T-helper 2 cell treated with Interferon-gamma antibody and Interleukin-4, amounts not matched to agents 5 μg/mL and 100 μg/mL, for 36 hours (primary cell): ENCODE data around the gene PGP.

Experiments
- DNase-seq: peaks from one replicate; pipeline ENCODE4 v3.0.0; 2021; ENCODE audit warnings: low spot score
- H3K27ac Mint-ChIP-seq: one replicate; pipeline ENCODE4 v1.8.0; 2021; ENCODE audit warnings: mild to moderate bottlenecking, mixed read lengths
- H3K27me3 Mint-ChIP-seq: one replicate; pipeline ENCODE4 v1.8.0; 2021; ENCODE audit warnings: low read depth, mixed read lengths
- H3K36me3 Mint-ChIP-seq: one replicate; pipeline ENCODE4 v1.8.0; 2021; ENCODE audit warnings: low read depth, mixed read lengths
- H3K4me1 Mint-ChIP-seq: one replicate; pipeline ENCODE4 v1.8.0; 2021; ENCODE audit warnings: low read depth, mixed read lengths
- H3K4me3 Mint-ChIP-seq: one replicate; pipeline ENCODE4 v1.8.0; 2022; ENCODE audit warnings: mild to moderate bottlenecking, moderate library complexity, mixed read lengths
- H3K9me3 Mint-ChIP-seq: one replicate; pipeline ENCODE4 v1.8.0; 2021; ENCODE audit warnings: mixed read lengths

The PGP gene

DNA sequence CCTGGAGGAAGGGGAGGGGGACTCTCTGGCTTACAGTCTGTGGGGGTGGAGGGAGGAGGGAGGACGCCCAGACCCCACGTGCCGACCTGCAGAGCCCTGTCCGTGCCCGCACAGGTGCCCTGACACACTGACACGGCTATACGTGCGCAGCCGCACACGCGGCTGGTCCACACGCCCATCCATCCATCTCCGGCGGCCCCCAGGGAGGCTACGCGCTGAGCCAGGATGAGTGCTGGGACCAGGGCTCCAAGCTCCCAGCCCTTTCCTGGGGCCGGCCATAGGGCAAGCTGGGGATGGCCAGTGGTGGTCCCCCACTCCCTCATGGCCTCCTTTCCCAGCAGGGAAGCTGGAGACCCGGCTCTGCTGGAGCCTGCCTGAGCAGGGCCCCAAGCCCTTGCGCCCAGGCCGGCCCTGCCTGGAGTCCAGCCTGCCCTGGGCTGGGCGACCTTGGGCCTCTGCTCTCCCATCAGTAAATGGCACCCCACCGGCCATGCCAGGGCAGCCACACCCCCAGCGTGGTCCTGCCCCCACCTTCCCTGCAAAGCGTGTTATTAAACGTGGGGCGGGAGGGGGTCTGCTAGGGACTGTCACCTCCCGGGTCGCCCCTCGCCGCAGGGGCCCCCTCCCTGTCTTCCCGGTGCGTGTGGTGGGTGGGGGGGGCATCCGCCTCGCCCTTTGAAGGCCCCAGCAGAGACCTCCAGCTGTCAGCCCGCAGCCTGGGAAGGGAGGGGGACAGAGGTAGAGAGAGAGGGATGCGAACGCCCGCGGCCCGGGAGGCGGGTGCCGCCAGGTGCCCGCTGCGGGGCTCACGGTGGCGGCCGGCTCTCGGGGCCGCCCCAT is 19.1 kb downstream of the PGP start:
- Mint-ChIP-seq H3K4me1 (no peaks in the 10 kb centered on the region), H3K9me3 (no peaks in the 10 kb centered on the region), H3K27me3 (peaks cover 41% of the 10 kb centered on the region), H3K4me3 (no peak overlapping the region), H3K36me3 (no peaks in the 10 kb centered on the region), H3K27ac (no peak overlapping the region)
- no peak for DNase-seq

DNA sequence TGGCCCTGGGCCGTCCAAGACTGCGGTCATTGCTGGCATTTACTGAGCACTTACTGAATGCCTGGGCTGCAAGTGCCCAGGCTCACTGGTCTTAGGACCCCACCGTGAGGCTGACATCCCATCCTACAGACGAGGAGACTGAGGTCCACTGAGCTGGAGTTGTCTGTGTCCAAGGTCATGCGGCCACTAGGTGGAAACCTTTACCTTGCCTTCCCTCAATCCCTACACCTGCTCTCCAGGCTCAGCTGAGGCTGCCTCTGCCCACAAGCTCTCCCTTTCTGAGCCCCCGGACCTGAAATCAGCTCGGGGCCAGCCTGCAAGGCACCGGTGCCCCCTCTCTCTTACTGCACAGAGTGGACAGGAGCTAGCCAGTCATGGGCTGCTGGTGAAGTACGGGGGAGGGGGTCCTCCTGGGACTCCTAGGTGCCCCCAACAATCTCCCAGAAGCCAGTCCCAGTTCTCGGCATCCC is 19.8 kb downstream of the PGP start:
- no peaks in the 10 kb centered on the region for H3K36me3 Mint-ChIP-seq
- no peak overlapping the region for H3K27ac Mint-ChIP-seq
- no peaks in the 10 kb centered on the region for H3K4me1 Mint-ChIP-seq
- H3K4me3 Mint-ChIP-seq: no peak overlapping the region
- peaks cover 37% of the 10 kb centered on the region for H3K27me3 Mint-ChIP-seq
- no peaks in the 10 kb centered on the region for H3K9me3 Mint-ChIP-seq
- peak; percentile 28 for DNase-seq

DNA sequence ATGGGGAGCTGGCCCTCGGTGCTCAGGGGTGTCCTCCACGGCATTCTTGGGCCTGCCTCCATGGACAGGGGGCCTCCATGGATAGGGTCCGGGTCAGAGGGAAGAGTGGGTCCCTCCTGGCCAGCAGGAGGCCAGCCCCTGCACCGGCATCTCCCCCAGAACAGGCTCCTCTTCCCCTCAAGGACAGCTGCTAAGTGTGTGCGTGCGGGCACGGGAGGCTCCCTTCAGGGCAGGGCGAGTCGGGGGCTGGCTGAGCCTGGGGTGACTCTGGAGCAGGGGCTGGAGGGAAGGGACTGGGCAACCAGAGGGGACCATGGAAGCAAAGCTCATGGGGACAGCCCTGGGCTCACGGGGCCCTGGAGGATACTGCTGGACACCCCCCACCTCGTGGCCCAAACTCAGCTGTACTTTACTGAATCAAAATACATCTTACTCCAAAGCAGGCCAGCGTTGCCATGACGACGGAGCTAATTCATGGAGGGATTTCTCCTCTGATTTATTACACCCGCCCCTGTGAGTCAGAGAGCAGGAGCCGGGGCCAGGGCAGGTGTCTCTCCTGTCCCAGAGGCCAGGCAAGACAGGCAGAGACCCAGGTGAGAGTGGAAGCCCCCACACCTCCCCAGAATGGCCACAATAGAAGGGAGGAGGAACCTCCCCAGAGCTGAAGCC is 20.3 kb downstream of the PGP start:
- Mint-ChIP-seq H3K4me3 (no peak overlapping the region), H3K4me1 (no peaks in the 10 kb centered on the region), H3K27me3 (peaks cover 36% of the 10 kb centered on the region), H3K36me3 (no peaks in the 10 kb centered on the region), H3K9me3 (no peaks in the 10 kb centered on the region), H3K27ac (no peak overlapping the region)
- DNase-seq: no peak

DNA sequence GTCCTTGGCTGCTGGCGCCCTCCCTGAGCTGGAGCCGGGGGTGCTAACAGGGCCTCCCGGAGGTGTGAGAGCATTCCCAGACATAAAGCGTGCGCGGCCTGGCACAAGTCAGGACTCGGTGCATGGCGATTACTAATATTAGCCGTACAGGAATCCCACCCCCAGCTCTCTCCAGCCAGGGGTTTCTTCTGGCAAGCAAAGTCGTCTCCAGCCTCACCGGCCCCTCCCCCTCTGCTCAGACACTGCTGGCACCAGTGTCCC is 23.3 kb downstream of the PGP start:
- Mint-ChIP-seq H3K9me3 (no peaks in the 10 kb centered on the region), H3K4me1 (no peaks in the 10 kb centered on the region), H3K36me3 (no peaks in the 10 kb centered on the region), H3K4me3 (no peak overlapping the region), H3K27me3 (peaks cover 14% of the 10 kb centered on the region), H3K27ac (no peak overlapping the region)
- DNase-seq: no peak

DNA sequence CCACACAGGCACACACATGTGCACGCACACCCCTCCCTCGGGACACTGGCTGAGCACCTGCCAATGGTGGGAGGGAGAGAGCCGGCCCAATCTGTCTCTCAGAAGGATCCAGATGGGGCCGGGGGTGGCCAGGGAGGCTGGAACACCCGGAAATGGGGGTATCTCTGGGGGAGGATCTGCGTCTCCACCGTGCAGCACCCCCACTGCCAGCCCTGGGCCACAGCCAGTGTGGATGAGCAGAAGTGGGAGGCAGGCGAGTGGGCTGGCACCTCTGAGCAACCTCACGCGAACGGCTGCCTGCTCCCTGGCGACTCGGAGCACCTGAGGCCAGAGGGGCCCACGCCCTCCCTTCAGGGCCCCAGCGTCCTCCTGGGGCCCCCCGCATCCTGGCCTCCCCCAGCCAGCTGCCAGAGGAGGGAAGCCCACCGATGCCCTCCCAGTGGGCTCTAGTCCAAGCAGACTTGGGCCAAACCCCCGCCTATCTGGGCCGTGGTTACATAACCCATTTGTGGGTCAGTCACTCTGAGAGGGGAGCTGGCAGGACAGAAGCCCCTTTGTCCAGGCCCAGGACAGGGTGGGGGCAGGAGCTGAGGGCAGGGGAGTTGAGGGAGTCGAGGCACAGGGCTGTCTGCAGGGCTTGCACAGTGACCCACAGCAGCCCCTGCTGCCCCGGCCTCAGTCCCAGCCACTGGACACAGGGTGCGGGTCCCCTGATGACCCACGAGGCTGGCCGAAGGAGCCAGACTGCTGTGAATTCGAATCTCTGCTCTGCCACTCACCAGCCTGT is 23.8 kb downstream of the PGP start:
- no peak for DNase-seq
- Mint-ChIP-seq H3K36me3 (no peaks in the 10 kb centered on the region), H3K27me3 (peaks cover 14% of the 10 kb centered on the region), H3K9me3 (no peaks in the 10 kb centered on the region), H3K4me1 (no peaks in the 10 kb centered on the region), H3K4me3 (no peak overlapping the region), H3K27ac (no peak overlapping the region)

DNA sequence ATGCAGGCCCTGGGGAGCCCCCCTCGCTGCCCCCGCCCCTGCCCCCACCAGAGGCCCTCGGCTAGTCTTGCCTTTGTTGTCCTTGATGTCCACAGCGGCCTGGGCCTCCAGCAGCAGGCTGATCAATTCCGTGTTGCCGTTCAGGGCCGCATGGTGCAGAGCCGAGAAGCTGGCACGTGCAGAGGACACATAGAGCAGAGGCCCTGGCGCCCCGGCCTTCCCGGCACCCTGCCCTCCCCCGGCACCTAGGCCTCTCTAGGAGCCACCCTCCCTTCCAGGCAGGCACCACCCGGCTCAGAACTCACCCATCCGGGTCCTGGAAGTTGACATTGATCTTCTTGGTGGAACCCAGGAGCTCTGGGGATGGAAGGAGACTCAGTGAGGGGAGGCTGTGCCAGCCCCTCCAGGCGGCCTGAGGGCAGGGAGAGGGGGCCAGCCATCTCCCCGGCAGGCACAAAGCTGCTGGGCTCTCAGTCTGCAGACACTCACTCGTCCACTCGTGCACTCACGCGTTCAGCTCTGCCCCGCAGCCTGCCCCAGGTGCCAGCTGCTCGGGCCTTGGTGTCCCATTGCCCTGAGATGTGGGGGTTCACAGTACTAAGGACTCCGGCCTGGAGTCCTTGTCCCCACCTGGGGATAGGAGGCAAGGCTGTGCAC is 24.5 kb downstream of the PGP start:
- H3K4me3 Mint-ChIP-seq: no peak overlapping the region
- no peak overlapping the region for H3K27ac Mint-ChIP-seq
- no peaks in the 10 kb centered on the region for H3K9me3 Mint-ChIP-seq
- H3K27me3 Mint-ChIP-seq: peaks cover 10% of the 10 kb centered on the region
- H3K36me3 Mint-ChIP-seq: no peaks in the 10 kb centered on the region
- no peak for DNase-seq
- H3K4me1 Mint-ChIP-seq: no peaks in the 10 kb centered on the region

DNA sequence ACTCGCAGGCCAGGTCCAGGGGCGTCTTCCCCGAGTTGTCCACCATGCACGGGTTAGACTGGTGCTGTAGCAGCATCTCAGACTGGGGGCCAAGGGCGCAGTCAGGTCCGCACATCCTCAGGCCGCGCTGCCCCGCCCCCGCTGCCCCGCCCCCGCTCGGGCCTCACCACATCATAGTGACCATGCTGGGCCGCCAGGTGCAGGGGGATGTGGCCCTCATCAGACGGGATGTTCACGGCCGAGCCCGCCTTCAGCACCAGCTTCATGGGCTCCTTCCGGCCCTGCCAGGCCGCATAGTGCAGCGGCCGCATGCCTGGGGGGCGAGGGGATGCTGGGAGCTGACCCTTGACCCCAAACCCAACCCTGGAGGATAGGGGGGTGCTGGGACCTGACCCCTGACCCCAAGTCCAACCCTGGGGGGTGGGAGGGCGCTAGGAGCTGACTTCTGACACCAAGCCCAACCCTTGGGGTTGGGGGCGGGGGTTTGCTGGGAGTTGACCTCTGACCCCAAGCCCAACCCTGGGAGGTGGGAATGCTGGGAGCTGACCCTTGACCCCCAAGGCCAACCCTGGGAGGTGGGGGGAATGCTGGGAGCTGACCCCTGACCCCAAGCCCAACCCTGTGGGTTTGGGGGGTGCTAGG is 25.3 kb downstream of the PGP start:
- H3K4me3 Mint-ChIP-seq: no peak overlapping the region
- H3K9me3 Mint-ChIP-seq: no peaks in the 10 kb centered on the region
- no peak for DNase-seq
- peaks cover 4% of the 10 kb centered on the region for H3K27me3 Mint-ChIP-seq
- no peaks in the 10 kb centered on the region for H3K4me1 Mint-ChIP-seq
- no peaks in the 10 kb centered on the region for H3K36me3 Mint-ChIP-seq
- no peak overlapping the region for H3K27ac Mint-ChIP-seq

DNA sequence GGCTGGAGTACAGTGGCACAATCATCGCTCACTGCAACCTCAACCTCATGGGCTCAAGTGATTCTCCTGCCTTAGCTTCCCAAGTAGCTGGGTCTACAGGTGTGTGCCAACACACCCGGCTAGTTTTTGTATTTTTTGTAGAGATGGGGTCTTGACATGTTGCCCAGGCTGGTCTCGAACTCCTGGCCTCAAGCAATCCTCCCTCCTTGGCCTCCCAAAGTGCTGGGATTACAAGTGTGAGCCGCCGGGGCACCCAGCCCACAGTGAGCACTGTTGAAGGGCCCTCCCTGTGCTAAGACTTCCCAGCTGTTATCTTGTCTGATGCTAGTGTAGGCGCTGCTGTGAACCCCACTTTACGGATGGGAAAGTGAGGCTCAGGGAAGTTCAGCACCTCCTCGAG is 26.2 kb downstream of the PGP start:
- Mint-ChIP-seq H3K9me3 (no peaks in the 10 kb centered on the region), H3K27ac (no peak overlapping the region), H3K36me3 (no peaks in the 10 kb centered on the region), H3K4me3 (no peak overlapping the region), H3K4me1 (no peaks in the 10 kb centered on the region), H3K27me3 (no peaks in the 10 kb centered on the region)
- no peak for DNase-seq

DNA sequence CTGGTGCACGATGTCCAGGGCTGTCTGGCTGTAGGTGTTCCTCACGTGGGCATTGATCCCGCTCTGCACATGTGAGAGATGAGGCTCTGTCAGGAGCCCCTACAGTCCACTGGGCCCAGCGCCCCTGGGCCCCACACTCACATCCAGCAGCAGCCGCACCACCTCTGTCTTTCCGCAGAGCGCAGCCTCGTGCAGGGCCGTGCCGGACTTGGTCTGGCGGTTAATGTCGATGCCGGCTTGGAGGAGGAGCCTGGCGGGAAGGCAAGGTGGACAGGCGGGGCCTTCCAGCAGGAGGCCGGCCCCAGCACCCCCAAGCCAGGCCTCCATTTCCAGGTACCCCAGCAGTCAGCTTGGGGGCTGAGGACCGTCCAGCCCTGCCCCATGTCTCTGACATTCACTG is 27.4 kb downstream of the PGP start:
- no peak for DNase-seq

DNA sequence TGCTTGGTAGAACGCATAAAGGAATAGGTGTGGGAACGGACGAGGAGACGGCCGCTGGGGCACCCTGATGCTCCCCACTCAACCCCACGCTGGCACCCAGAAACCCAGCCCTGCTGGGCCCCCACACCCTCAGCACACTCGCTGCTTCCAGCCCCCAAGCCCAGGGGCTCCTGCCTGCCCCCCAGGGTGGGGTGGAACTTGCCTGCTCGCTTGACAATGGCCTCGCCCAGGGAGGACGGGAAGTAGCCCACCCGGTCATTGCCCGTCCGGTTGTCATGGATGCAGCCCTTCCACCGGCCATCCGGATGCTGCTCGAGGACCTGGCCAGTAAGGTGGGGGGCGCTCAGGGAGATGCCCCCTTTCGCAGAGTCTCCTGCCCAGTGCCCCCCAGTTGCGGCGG is 28.1 kb downstream of the PGP start:
- no peak for DNase-seq
- H3K9me3 Mint-ChIP-seq: no peaks in the 10 kb centered on the region

More for the DNA sequence above, 27.4 kb downstream of the PGP start:
- Mint-ChIP-seq H3K4me3 (no peak overlapping the region), H3K9me3 (no peaks in the 10 kb centered on the region), H3K27ac (no peak overlapping the region), H3K36me3 (no peaks in the 10 kb centered on the region), H3K27me3 (no peaks in the 10 kb centered on the region), H3K4me1 (no peaks in the 10 kb centered on the region)

DNA sequence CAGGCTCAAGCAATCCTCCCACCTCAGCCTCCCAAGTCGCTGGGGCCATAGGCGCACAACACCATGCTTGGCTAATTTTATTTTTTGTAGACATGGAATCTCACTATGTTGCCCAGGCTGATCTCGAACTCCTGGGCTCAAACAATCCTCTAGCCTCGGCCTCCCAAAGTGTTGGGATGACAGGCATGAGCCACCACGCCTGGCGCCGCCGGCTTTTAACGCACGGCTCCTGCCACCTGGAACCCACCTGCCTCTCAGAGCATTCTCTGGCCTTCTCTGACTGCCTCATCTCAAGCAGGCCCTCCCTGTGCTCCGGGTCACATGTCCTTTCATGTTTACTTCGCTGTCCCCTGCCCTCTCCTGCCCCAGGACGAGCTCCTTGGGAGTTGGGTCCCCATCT is 28.6 kb downstream of the PGP start:
- no peak overlapping the region for H3K4me3 Mint-ChIP-seq
- DNase-seq: no peak
- no peaks in the 10 kb centered on the region for H3K4me1 Mint-ChIP-seq
- H3K27me3 Mint-ChIP-seq: no peaks in the 10 kb centered on the region
- H3K36me3 Mint-ChIP-seq: no peaks in the 10 kb centered on the region
- no peak overlapping the region for H3K27ac Mint-ChIP-seq
- H3K9me3 Mint-ChIP-seq: no peaks in the 10 kb centered on the region

More for the DNA sequence above, 28.1 kb downstream of the PGP start:
- Mint-ChIP-seq H3K27ac (no peak overlapping the region), H3K27me3 (no peaks in the 10 kb centered on the region), H3K4me1 (no peaks in the 10 kb centered on the region), H3K4me3 (no peak overlapping the region), H3K36me3 (no peaks in the 10 kb centered on the region)

DNA sequence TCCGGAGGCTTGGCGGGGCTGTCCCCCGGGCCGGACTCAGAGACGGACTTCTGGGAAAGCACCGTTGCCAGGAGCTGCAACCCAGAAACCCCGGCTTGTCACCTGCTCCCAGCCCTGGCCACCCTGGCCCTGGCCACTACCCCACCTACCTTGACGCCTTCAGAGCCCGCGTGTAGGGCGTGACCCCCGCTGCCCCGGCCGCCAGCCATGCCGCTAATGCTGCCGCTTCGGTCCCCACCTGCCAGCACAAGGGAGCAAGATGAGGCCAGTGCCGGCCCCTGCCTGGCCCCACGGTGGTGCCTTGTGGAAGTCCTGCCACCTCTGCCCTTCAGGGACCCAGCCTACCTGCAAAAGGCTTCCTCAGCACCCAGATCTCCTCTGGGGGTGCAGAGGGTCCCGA is 29.7 kb downstream of the PGP start:
- Mint-ChIP-seq H3K27ac (no peak overlapping the region), H3K27me3 (no peaks in the 10 kb centered on the region), H3K4me1 (no peaks in the 10 kb centered on the region), H3K9me3 (no peaks in the 10 kb centered on the region), H3K4me3 (no peak overlapping the region), H3K36me3 (no peaks in the 10 kb centered on the region)
- DNase-seq: no peak

DNA sequence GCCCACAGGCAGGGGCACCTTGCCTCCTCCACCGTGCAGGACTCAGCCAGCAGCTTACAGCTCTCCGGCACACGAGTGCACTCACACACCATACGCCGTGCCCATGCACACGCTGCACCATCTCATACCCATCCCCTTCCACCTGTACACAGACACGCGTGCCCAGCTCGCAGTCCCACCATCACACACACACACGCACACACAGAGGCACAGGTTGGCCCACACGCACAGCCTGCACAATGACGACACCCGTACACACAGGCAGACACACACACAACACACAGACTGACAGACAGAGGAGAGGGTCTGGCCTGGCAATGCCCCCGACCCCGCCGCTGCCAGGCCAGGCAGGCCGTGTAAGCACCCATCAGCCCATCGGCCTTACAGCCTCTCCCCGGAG is 30.3 kb downstream of the PGP start:
- no peaks in the 10 kb centered on the region for H3K9me3 Mint-ChIP-seq
- H3K4me3 Mint-ChIP-seq: no peak overlapping the region
- DNase-seq: no peak
- no peaks in the 10 kb centered on the region for H3K27me3 Mint-ChIP-seq
- H3K36me3 Mint-ChIP-seq: no peaks in the 10 kb centered on the region
- no peak overlapping the region for H3K27ac Mint-ChIP-seq
- H3K4me1 Mint-ChIP-seq: no peaks in the 10 kb centered on the region
